NOMO-1 (cell line): ENCODE results near the gene KIF26B.
A peak's percentile ranks its signal among the peaks of the same experiment; 100 is the strongest.
"Not testable (repeated sequence)": the region's sequence is repeated elsewhere in the genome, so short reads cannot be mapped to it uniquely, and the experiment has no call there.

Experiments
- DNase-seq, 2 experiments: peaks; one replicate each; lab custom pipeline; 2025; ENCODE audit not compliant: unreplicated experiment in 2 of 2; lab: John Stamatoyannopoulos, UW

KIF26B gene

GRCh38 chr1:245663373-245663772 is 508.6 kb downstream of the KIF26B start:
- DNase-seq: no peak

- DNase-seq: no peak
Observed at GRCh38 chr1:245663841-245664240, 509.1 kb downstream of the KIF26B start.

GRCh38 chr1:245666412-245666811 is 511.6 kb downstream of the KIF26B start:
- DNase-seq: no peak

- no peak for DNase-seq
Observed at GRCh38 chr1:245671349-245671748, 516.6 kb downstream of the KIF26B start.

- no peak for DNase-seq
Observed at GRCh38 chr1:245671966-245672767, 517.4 kb downstream of the KIF26B start.

GRCh38 chr1:245672836-245673656 is 518.3 kb downstream of the KIF26B start:
- DNase-seq: not testable (repeated sequence)

GRCh38 chr1:245673881-245674414 is 519.2 kb downstream of the KIF26B start:
- peak; percentile 68 to 82 for DNase-seq

- no peak for DNase-seq
Observed at GRCh38 chr1:245677461-245678240, 522.9 kb downstream of the KIF26B start.

- DNase-seq: no peak
Observed at GRCh38 chr1:245678860-245679411, 524.2 kb downstream of the KIF26B start.

GRCh38 chr1:245679821-245680780 is 525.3 kb downstream of the KIF26B start:
- DNase-seq: peak; percentile 39 to 51

- no peak for DNase-seq
Observed at GRCh38 chr1:245682638-245683628, 528.1 kb downstream of the KIF26B start.

GRCh38 chr1:245683676-245684075 is 528.9 kb downstream of the KIF26B start:
- DNase-seq: no peak

- DNase-seq: no peak
Observed at GRCh38 chr1:245684166-245684565, 529.4 kb downstream of the KIF26B start.

GRCh38 chr1:245684571-245684970 is 529.8 kb downstream of the KIF26B start:
- no peak for DNase-seq

GRCh38 chr1:245685111-245685810 is 530.5 kb downstream of the KIF26B start:
- no peak for DNase-seq

- no peak for DNase-seq
Observed at GRCh38 chr1:245686006-245686405, 531.2 kb downstream of the KIF26B start.

- DNase-seq: no peak
Observed at GRCh38 chr1:245686446-245687030, 531.8 kb downstream of the KIF26B start.
